CD4-positive, alpha-beta T cell treated with Interleukin-4 for 1 hour (primary cell): Measurements from ENCODE around the gene RUSF1.
"Not testable (repeated sequence)": the region's sequence is repeated elsewhere in the genome, so short reads cannot be mapped to it uniquely, and the experiment has no call there.

Experiments
- DNase-seq, 2 donors: peaks; one replicate each; pipeline ENCODE4 v3.0.0-alpha.2; 2020 to 2022

Gene RUSF1

GRCh38 chr16:31513884-31514283 is 5.7 kb upstream of the RUSF1 start:
- DNase-seq = no peak

- no peak for DNase-seq
Observed at GRCh38 chr16:31513126-31513525, 4.9 kb upstream of the RUSF1 start.

GRCh38 chr16:31508706-31509195 is 560 bp upstream of the RUSF1 start:
- DNase-seq = no peak

GRCh38 chr16:31507617-31507928 is 618 bp downstream of the RUSF1 start:
- DNase-seq = no peak

GRCh38 chr16:31505483-31505882 is 2.7 kb downstream of the RUSF1 start:
- no peak for DNase-seq

- DNase-seq = no peak
Observed at GRCh38 chr16:31504159-31504558, 4.0 kb downstream of the RUSF1 start.

GRCh38 chr16:31503555-31503954 is 4.6 kb downstream of the RUSF1 start:
- not testable (repeated sequence) for DNase-seq

GRCh38 chr16:31502981-31503380 is 5.2 kb downstream of the RUSF1 start:
- no peak for DNase-seq

GRCh38 chr16:31501966-31502348 is 6.2 kb downstream of the RUSF1 start:
- DNase-seq = no peak

GRCh38 chr16:31501226-31501965 is 6.8 kb downstream of the RUSF1 start:
- DNase-seq = no peak

- no peak for DNase-seq
Observed at GRCh38 chr16:31499928-31500327, 8.3 kb downstream of the RUSF1 start.

GRCh38 chr16:31498493-31498892 is 9.7 kb downstream of the RUSF1 start:
- DNase-seq = no peak

GRCh38 chr16:31496670-31497069 is 11.5 kb downstream of the RUSF1 start:
- DNase-seq = no peak

- DNase-seq = no peak
Observed at GRCh38 chr16:31493506-31494125, 14.6 kb downstream of the RUSF1 start.

GRCh38 chr16:31491778-31492418 is 16.3 kb downstream of the RUSF1 start:
- DNase-seq = no peak

- DNase-seq = no peak
Observed at GRCh38 chr16:31489616-31490584, 18.3 kb downstream of the RUSF1 start.

- no peak for DNase-seq
Observed at GRCh38 chr16:31489298-31489564, 19.0 kb downstream of the RUSF1 start.

- no peak for DNase-seq
Observed at GRCh38 chr16:31488468-31489297, 19.5 kb downstream of the RUSF1 start.

- peak; percentile 77 to 85 for DNase-seq
Observed at GRCh38 chr16:31487720-31488467, 20.3 kb downstream of the RUSF1 start.

- DNase-seq = no peak
Observed at GRCh38 chr16:31487071-31487719, 21.0 kb downstream of the RUSF1 start.

GRCh38 chr16:31486045-31486444 is 22.1 kb downstream of the RUSF1 start:
- DNase-seq = no peak
